ENCODE measurements around the gene MORN4.

Gene MORN4

GRCh38 chr10:97575127-97575668 lies 58.1 kb downstream of the MORN4 start:
- no peak for FAIRE-seq
- no peak for DNase-seq (ENCODE audit: insufficient read length, low spot score)

GRCh38 chr10:97574374-97575126 lies 58.8 kb downstream of the MORN4 start:
- FAIRE-seq = no peak

DNA sequence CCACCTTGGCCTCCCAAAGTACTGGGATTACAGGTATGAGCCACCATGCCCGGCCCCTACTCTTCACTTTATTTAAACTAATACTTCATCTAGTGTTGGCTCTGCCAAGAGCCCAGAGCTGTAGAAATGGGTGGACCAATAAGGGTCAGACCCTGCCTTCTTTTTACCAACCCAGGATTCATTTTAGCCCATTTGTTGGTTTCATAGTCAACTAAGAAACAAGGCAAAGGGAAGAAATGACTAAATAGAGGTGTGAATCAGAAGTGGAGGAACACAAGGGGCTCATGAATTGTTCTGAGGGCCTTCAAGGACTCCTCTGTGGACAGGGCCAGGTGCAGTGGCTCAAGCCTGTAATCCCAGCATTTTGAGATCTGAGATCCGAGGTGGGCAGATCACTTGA lies 59.6 kb downstream of the MORN4 start:
- DNase-seq (ENCODE audit: insufficient read length, low spot score) = no peak
- FAIRE-seq = no peak

More at GRCh38 chr10:97574374-97575126, 58.8 kb downstream of the MORN4 start:
- no peak for DNase-seq (ENCODE audit: insufficient read length, low spot score)

DNA sequence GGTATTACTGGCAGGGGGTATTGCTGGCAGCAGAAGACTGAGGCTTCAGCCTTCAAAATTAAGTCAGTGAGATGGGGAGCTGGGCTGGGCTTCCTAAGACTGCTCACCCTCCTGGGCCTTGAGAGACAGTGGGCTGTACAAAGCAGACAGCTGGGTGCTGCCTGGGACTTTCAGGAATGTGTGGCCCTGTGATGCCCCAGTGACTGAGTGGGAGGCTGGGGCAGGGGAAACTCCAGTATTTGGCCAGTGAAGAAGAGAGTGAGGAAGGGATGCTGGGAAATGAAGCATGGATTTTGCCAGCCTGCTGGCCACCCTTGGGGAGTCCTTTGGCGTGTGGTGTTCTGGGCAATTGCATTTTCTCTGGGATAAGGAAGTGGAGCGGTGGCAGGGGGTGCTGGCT lies 60.3 kb downstream of the MORN4 start:
- FAIRE-seq (no peak), DNase-seq (ENCODE audit: insufficient read length, low spot score) (no peak)

DNA sequence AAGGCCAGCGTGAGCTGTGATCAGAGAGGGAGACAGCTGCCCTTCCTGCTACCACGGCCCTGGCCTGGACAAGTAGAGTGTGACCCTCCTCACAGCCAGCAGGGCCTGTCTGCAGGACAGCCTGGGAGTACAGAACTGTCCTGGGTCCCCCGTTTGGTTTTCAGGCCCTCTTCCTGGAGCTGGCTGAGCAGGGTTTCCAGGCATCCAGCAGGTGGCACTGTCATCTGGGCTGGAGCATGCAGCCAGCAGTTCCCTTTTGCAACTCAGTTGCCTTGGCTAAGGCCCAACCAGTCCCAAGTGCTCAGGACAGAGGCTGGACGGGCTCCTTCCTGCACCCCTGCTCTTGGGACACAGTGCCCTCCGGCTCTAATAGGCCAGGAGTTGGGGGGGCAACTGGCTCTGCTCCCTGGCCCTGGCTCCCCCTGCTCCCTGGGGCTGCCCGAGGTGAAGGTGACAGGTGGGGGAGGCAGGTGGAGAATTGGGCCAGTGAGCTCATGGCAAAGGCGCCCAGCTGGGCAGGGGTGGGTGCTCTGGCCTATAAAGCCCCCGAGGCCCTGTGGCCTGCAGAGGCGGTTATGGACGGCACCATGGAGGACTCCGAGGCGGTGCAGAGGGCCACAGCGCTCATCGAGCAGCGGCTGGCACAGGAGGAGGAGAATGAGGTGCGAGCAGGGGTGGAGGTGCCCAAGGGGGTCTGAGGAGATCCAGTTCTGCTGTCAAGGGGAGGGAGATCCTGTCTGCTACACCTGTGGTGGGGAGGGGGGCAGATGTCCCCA lies 60.9 kb downstream of the MORN4 start, which contains the start of gene ANKRD2:
Gene ANKRD2, plus strand, starts transcription at position 566 of the 776 bp plus-strand sequence. Its CDS starts 10 bp downstream, at position 576.
- FAIRE-seq (peak; percentile 93), DNase-seq (ENCODE audit: insufficient read length, low spot score) (peak; percentile 79)

GRCh38 chr10:97571622-97572021 lies 61.7 kb downstream of the MORN4 start:
- DNase-seq (ENCODE audit: insufficient read length, low spot score) = no peak
- no peak for FAIRE-seq

DNA sequence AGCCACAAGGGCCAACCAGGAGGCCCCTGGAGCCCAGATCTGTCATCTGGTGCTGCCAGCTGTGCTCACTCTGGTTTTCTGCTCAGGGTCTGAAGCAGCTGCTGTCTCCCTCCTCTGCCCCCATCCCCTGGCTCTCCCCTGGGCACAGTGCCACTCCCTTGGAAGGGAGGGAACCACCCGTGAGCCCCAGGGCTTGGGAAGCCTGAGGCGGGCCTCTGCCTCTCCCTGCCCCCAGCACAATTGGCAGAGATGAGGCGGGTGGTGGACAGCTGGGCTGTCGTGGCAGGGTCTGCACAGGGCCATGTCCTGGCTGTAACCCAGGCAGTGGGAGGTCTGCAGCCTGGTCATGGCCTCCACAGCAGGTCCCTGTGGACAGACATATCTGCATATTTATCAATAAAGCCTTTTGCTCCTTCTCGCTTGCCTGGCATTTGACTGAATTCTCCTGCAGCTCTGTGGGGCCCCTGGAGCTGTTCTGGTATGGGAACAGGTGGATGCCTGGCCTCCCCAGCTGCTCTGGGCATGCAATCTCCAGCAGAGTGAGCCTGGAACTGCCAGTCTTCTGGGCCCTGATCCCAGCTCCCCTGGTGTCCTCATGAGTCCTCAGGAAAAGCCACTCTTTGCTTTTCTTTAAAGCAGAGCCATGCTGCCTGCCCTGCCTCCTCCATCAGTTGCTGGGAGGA lies 62.4 kb downstream of the MORN4 start:
- DNase-seq (ENCODE audit: insufficient read length, low spot score) = no peak
- FAIRE-seq = no peak

DNA sequence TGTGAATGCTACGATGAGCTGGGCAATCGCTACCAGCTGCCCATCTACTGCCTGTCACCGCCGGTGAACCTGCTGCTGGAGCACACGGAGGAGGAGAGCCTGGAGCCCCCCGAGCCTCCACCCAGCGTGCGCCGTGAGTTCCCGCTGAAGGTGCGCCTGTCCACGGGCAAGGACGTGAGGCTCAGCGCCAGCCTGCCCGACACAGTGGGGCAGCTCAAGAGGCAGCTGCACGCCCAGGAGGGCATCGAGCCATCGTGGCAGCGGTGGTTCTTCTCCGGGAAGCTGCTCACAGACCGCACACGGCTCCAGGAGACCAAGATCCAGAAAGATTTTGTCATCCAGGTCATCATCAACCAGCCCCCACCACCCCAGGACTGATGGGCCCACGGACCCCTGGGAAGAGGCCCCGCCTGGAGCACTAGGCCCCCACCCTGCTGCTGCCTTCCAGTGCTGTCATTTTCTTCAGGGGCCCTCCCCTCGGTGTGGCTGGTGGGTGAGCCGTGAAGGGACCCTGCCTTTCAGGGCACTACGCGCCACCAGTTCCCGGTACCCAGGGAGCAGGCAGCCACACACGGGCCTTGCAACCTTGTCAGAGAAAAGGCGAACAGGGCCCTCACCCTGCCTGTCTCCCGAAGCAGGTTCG lies 63.0 kb downstream of the MORN4 start:
- DNase-seq (ENCODE audit: insufficient read length, low spot score) (no peak), FAIRE-seq (no peak)

DNA sequence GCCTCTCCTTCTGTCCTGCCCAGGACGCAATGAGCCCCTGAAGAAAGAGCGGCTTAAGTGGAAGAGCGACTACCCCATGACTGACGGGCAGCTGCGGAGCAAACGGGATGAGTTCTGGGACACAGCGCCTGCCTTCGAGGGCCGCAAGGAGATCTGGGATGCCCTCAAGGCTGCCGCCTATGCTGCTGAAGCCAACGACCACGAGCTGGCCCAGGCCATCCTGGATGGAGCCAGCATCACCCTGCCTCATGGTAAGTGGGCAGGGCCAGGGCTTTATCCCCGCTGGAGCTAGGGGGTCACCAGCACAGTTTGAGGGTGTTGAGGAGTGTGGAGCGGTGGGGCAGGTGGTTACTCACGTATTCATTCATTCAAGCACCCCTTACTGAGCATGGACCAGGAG lies 65.4 kb downstream of the MORN4 start:
- FAIRE-seq = no peak

DNA sequence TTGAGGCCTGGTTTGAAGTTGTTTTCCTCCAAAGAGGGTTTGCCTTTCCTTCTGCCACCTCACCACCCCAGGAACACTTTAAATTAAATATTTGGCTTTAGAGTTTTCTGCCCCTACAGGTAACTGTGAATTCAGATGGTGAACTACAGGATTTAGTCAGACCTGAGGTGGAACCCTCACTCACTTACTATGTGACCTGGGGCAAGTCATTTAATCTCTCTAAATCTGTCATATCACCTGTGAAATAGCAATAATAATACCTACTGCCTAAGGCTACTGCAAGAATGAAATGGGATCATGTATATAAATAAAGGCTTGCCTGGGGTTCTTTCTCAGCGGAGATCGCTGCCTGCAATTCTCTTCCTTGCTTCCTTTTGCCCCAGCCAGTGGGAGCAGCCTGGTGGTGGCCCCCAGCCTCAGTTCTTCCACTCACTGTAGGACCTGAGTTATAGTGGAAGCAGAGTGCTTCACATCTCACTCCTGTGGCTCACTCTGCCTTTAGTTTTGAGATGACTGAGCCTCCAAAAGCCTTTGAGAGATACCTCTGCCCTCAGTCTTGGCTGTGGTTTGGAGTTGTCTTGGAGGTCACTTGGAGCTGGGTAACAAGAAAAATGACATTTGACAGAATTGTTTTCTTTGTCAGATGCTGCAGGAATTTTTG lies 66.8 kb downstream of the MORN4 start:
- no peak for FAIRE-seq
- DNase-seq (ENCODE audit: insufficient read length, low spot score) = no peak

More for the DNA sequence above, 65.4 kb downstream of the MORN4 start:
- no peak for DNase-seq (ENCODE audit: insufficient read length, low spot score)

DNA sequence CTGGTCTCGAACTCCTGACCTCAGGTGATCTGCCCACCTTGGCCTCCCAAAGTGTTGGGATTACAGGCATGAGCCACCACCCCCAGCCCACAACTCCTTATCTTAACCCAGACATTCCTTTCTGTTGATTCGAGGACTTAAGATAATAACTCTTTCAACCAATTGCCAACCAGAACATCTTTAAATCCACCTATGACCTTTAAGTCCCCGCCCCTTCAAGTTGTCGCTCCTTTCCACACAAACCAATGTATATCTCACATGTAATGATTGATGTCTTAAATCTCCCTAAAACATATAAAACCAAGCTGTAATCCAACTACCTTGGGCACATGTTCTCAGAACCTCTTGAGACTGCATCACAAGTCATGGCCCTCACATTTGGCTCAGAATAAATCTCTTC lies 68.5 kb downstream of the MORN4 start:
- no peak for DNase-seq (ENCODE audit: insufficient read length, low spot score)
- FAIRE-seq = no peak
